Parathyroid adenoma (tissue), 2 donors: ENCODE data around the gene GIGYF2.

ENCODE experiments used
- H2AFZ ChIP-seq: fragments of 300-600 bp; sonication (generic); one replicate; pipeline ENCODE4 v1.7.0; 2017; ENCODE audit warnings: antibody characterized with exemption, mild to moderate bottlenecking
- H3K27ac ChIP-seq: fragments of 300-600 bp; sonication (generic); one replicate; pipeline ENCODE4 v1.7.0; 2017
- H3K27me3 ChIP-seq: fragments of 300-600 bp; sonication (generic); one replicate; pipeline ENCODE4 v1.7.0; 2017; ENCODE audit warnings: low read length; ENCODE audit not compliant: control insufficient read depth, insufficient read depth
- H3K36me3 ChIP-seq: fragments of 300-600 bp; sonication (generic); one replicate; pipeline ENCODE4 v1.7.0; 2017; ENCODE audit warnings: low read length; ENCODE audit not compliant: control insufficient read depth, insufficient read depth
- H3K4me1 ChIP-seq: fragments of 300-600 bp; sonication (generic); one replicate; pipeline ENCODE4 v1.7.0; 2017; ENCODE audit warnings: control low read depth
- H3K4me2 ChIP-seq: fragments of 300-600 bp; sonication (generic); one replicate; pipeline ENCODE4 v1.7.0; 2017; ENCODE audit warnings: low read length
- H3K4me3 ChIP-seq: fragments of 300-600 bp; sonication (generic); one replicate; pipeline ENCODE4 v1.7.0; 2017; ENCODE audit warnings: low read depth, low read length
- H3K79me2 ChIP-seq: fragments of 300-600 bp; sonication (generic); one replicate; pipeline ENCODE4 v1.7.0; 2017; ENCODE audit warnings: control low read depth
- H3K9ac ChIP-seq: fragments of 300-600 bp; sonication (generic); one replicate; pipeline ENCODE4 v1.7.0; 2017; ENCODE audit warnings: mild to moderate bottlenecking
- H3K9me3 ChIP-seq: fragments of 300-600 bp; sonication (generic); one replicate; pipeline ENCODE4 v1.7.0; 2017; ENCODE audit warnings: low read length; ENCODE audit not compliant: control insufficient read depth
- CTCF ChIP-seq: fragments of 300-600 bp; sonication (generic); IDR thresholded peaks from one replicate; pipeline ENCODE4 v1.7.0; 2017; ENCODE audit warnings: antibody characterized with exemption, mild to moderate bottlenecking
- donor health status: primary hyperparathyroidism.

GIGYF2 gene

DNA sequence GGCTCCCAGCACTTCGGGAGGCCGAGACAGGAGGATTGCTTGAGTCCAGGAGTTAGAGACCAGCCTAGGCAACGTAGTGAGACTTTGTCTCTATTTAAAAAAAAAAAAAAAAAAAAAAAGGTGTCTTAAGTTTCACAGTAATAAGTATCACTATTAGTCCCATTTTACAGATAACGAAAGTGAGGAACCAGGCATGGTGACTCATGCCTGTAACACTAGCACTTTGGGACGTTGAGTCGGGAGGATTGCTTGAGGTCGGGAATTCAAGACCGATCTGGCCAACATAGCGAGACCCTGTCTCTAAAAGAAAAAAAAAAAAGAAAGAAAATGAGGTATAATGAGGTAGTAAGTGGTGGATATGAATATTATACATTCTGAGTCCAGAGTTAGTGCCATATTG lies 76.7 kb downstream of the GIGYF2 start:
- Histone ChIP-seq H3K4me3 (peak overlapping the region; percentile 70), H3K27ac (no peak overlapping the region), H3K27me3 (no peaks in the 10 kb centered on the region), H3K79me2 (no peaks in the 10 kb centered on the region), H3K36me3 (no peaks in the 10 kb centered on the region), H2AFZ (no peak overlapping the region), H3K9ac (no peak overlapping the region), H3K4me2 (peak overlapping the region; percentile 77), H3K4me1 (peaks cover 10% of the 10 kb centered on the region), H3K9me3 (peaks cover 2% of the 10 kb centered on the region)
- no peak for TF ChIP-seq CTCF

GRCh38 chr2:232776435-232776834 lies 79.3 kb downstream of the GIGYF2 start, which contains the start of gene KCNJ13:
KCNJ13 (minus strand) TSS chr2:232776565; CDS start chr2:232771362, 5,203 bp downstream.
- TF ChIP-seq CTCF = no peak
- no peaks in the 10 kb centered on the region for H3K36me3 ChIP-seq
- H3K27me3 ChIP-seq = no peaks in the 10 kb centered on the region
- H3K4me1 ChIP-seq = peaks cover 13% of the 10 kb centered on the region
- peak within 1 kb of the TSS; percentile 70 for H3K4me3 ChIP-seq
- H3K27ac ChIP-seq = peak within 1 kb of the TSS; percentile 2
- H3K79me2 ChIP-seq = no peaks in the 10 kb centered on the region
- H3K9ac ChIP-seq = no peak within 1 kb of the TSS
- H3K4me2 ChIP-seq = peak within 1 kb of the TSS; percentile 77
- no peak within 1 kb of the TSS for H2AFZ ChIP-seq
- peaks cover 2% of the 10 kb centered on the region for H3K9me3 ChIP-seq

DNA sequence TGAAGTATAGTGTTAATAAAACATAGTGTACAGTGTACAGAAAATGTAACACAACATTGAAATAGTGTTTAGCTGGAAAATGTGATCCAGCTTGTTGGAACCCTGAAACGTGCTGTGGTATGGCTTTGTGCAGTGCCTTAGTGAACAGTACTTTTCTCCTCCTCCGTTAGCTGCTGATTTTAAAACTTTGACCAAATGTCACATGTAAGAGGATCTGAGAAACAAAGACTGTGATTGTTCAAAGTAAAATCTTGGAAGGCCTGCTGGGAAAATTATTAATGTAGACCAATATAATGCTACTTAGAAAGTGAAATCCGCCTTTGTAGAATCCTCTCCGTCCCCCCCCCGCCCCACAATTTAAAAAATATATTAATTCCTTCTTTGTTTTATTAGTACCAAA lies 80.1 kb downstream of the GIGYF2 start:
- TF ChIP-seq CTCF = no peak

DNA sequence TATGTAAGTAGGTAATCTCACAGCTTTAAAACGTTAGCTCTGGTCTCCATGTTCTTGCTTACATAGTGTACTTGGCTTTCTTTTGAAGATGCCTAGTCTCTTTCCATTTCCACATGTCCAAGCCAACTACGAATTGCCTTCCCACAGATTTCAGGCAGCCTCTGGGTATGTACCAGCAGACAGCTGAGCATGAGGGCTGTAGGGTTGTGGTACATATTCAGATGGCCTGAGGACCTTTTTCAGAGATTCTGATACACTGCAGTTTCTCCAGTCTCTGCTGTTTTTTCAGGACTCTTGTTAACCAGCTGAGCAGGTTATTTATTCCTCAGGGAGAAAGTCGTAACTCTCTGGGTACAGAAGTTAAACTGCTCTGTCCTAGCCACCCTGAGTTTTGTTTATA lies 82.3 kb downstream of the GIGYF2 start:
- peak overlapping the region; percentile 45 for H3K27ac ChIP-seq
- H3K9me3 ChIP-seq = no peaks in the 10 kb centered on the region
- H3K27me3 ChIP-seq = no peaks in the 10 kb centered on the region
- H2AFZ ChIP-seq = no peak overlapping the region
- no peak overlapping the region for H3K4me3 ChIP-seq
- H3K79me2 ChIP-seq = no peaks in the 10 kb centered on the region
- peak overlapping the region; percentile 26 for H3K4me2 ChIP-seq
- no peak overlapping the region for H3K9ac ChIP-seq
- H3K36me3 ChIP-seq = no peaks in the 10 kb centered on the region
- peaks cover 13% of the 10 kb centered on the region for H3K4me1 ChIP-seq
- no peak for TF ChIP-seq CTCF

More for the DNA sequence above, 80.1 kb downstream of the GIGYF2 start:
- no peaks in the 10 kb centered on the region for H3K36me3 ChIP-seq
- no peak overlapping the region for H2AFZ ChIP-seq
- no peaks in the 10 kb centered on the region for H3K27me3 ChIP-seq
- peak overlapping the region; percentile 77 for H3K4me2 ChIP-seq
- no peak overlapping the region for H3K27ac ChIP-seq
- H3K4me3 ChIP-seq = peak overlapping the region; percentile 70
- peaks cover 2% of the 10 kb centered on the region for H3K9me3 ChIP-seq
- H3K79me2 ChIP-seq = no peaks in the 10 kb centered on the region
- H3K4me1 ChIP-seq = peaks cover 13% of the 10 kb centered on the region
- no peak overlapping the region for H3K9ac ChIP-seq

- Histone ChIP-seq H3K9ac (no peak overlapping the region), H3K27ac (peak overlapping the region; percentile 45), H3K79me2 (peaks cover under 1% of the 10 kb centered on the region), H2AFZ (no peak overlapping the region), H3K9me3 (no peaks in the 10 kb centered on the region), H3K36me3 (no peaks in the 10 kb centered on the region), H3K27me3 (no peaks in the 10 kb centered on the region), H3K4me3 (no peak overlapping the region), H3K4me2 (peak overlapping the region; percentile 3), H3K4me1 (peaks cover 13% of the 10 kb centered on the region)
- TF ChIP-seq CTCF = no peak
Measured at GRCh38 chr2:232779934-232780333, 82.8 kb downstream of the GIGYF2 start.
